OCI-M1 (cell line): Measurements from ENCODE around the gene FOXL2NB.
A peak's percentile ranks its signal among the peaks of the same experiment; 100 is the strongest.

ENCODE experiments used
- DNase-seq: peaks from one replicate; lab custom pipeline; 2025; lab: John Stamatoyannopoulos, UW

The FOXL2NB gene

GRCh38 chr3:138933068-138933668 is 13.8 kb upstream of the FOXL2NB start:
- DNase-seq, result no peak

- DNase-seq, result no peak
Measured at GRCh38 chr3:138933981-138934691, 12.9 kb upstream of the FOXL2NB start.

GRCh38 chr3:138935505-138935862 is 11.5 kb upstream of the FOXL2NB start:
- DNase-seq, result no peak

DNA sequence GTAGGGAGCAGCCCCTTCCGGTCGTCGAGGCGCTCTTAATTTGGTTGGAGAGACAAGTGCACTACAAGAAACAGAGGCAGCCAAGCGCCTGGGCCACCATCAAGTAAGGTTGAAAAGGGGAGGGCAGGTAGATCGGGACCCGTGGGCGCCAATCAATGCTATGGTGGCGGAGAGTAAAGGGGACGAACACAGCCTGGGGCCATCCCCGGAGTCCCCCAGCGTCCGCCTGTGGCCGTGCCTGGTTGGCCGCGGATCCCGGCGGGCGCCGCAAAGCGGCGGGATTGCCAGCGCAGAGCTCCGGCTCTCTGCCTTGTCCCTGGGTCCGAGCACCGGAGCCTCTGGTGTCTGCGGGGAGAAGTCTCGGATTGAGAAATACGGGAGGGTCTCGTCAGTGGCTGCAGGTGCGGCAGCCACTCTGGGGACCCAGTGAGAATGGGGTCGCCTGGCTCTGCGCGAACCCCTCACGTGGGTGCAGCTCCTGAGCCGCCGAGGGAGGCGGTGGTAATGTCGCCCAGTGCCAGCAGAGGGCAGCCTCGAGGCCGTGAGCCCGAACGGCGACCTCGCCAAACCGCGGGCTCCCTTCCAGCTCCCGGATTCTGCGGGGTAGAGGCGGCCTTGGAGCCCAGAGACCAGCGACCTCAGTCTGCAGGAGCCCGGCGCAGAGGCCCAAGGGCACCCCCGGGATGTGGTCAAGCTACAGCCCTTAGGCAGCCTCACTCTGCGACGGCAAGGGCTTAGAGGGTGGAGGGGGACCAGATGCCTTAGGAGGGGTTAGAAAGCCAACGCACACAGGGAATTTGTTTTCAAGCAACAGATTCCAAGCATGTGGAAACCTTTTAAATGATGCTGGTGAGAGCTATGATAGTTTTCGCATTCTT is 10.9 kb upstream of the FOXL2NB start:
- DNase-seq, result peak; percentile 78

DNA sequence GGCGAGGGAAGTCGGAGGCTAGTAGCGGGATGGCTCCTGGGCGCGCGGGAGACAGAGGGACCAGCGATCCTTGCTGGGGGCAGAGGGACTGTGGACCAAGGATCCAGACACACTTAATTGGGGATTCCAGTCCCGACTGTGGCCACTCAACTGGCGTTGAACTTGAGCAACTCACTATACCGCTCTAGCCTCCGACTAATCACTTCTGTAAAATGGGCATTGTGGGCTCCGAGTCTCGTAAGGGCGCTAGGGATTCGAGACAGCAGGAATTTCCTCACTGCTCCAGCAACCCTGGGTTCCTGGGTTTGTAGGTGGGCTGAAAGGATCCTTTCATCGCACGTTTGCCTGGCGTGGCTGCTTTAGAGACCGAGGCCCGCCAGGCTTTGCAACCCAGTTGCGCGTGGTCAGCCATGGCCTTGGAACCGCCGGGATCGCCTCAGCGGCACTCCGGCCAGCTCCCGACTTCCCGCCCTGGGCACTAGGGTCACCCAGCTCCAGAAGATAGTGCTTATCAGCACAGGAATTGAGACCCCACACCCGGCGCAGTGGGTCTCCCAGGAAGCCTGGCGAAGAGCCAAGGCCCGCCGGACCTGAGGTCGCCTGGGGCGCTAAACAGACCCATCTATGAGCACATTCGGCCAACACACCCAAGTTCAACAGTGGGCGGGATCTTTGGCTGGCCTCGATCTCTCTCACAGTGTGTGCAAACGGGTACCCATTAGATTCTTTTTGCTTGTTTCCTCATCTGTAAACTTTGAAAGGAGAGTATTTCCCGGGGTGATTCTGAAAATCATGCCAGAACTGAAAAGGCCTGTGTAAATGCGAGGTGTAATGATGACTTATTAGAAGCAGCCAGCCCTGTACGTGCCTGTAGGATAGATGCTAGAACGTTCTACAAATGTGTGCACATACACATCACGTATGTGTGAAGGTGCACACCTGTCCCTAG is 10.0 kb upstream of the FOXL2NB start:
- DNase-seq, result no peak

GRCh38 chr3:138937690-138938055 is 9.3 kb upstream of the FOXL2NB start:
- no peak for DNase-seq

GRCh38 chr3:138938056-138938876 is 8.8 kb upstream of the FOXL2NB start:
- no peak for DNase-seq

- no peak for DNase-seq
Measured at GRCh38 chr3:138938877-138939560, 8.0 kb upstream of the FOXL2NB start.

DNA sequence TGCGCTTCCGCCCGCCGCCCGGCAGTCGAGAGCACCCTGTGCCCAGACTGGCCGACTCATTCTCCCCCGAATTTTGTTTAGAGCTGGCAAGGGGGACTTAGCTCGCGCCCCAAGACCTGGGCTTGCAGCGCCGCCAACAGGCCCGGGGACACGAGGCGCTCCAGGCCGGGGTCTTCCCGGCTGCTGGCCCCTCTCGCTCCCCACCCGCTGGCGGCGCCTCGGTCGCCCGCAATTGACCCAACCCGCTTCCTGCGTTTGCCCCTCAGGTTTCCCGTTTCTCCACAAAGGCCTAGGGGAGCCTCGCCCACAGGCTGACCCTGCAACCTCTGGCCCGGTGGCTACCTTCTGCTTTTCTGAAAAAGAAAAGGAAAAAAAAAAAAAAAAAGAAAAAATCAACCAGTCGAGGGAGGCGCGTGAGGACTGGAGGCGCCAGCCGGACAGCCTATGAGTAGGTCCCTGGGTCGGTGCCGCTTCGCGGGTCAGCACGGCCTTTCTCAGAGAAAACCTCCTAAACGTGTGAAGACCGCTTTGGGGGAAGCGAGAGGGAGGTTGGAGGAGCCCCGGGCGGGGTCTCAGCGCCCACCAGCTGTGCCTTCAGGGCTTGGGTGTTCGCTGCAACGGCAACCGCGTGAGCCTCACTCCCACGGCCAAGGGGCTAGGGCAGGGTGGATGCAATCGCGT is 7.3 kb upstream of the FOXL2NB start:
- DNase-seq, result no peak

GRCh38 chr3:138940446-138940845 is 6.6 kb upstream of the FOXL2NB start:
- DNase-seq, result no peak

DNA sequence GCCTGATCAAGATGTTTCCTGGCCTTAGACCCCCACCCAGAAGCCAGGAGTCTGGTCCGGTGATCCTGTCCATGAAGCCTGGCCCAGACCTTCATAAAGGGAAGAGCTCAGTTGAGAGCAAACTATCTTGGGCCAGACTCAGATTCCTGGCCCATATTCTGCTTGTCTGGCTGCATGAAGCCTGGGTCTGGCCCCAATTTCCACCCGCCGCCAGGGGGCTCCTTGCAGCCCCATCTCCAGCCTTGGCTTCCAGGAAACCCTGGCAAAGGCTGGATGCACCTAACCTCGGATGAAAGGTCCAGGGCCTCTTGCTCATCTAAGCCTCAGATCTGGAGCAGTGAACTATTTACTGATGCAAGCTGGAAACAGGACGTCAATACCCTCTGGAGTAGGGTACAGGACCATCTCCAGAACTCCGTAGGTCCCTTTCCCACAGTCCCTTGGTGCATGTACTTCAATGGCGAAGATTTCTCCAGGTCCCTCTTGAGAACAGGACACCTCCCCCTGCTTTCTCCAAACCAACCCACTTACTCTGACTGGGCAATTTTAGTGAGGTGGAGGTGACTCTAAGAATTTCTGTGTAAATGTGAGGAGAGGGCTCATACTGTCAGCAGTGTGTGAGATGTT is 5.6 kb upstream of the FOXL2NB start:
- peak; percentile 47 for DNase-seq

GRCh38 chr3:138942271-138942670 is 4.7 kb upstream of the FOXL2NB start:
- DNase-seq, result no peak

- no peak for DNase-seq
Measured at GRCh38 chr3:138942861-138943623, 4.0 kb upstream of the FOXL2NB start.

GRCh38 chr3:138943724-138944653 is 3.0 kb upstream of the FOXL2NB start:
- no peak for DNase-seq

- no peak for DNase-seq
Measured at GRCh38 chr3:138944654-138944928, 2.4 kb upstream of the FOXL2NB start.

GRCh38 chr3:138944929-138945708 is 1.9 kb upstream of the FOXL2NB start:
- DNase-seq, result peak; percentile 46
